ENCODE results near the gene MTA2. TPM values are rescaled to one million over a fixed set of nuclear protein-coding genes. Genes with fewer than 3 reads are reported as not detected.

The MTA2 gene
- total and polyA plus RNA-seq, 2 of the 8 experiments (the other 6 are each of a cell fraction or from before 2014, with no cell fraction given) = 25.7 to 114 TPM

DNA sequence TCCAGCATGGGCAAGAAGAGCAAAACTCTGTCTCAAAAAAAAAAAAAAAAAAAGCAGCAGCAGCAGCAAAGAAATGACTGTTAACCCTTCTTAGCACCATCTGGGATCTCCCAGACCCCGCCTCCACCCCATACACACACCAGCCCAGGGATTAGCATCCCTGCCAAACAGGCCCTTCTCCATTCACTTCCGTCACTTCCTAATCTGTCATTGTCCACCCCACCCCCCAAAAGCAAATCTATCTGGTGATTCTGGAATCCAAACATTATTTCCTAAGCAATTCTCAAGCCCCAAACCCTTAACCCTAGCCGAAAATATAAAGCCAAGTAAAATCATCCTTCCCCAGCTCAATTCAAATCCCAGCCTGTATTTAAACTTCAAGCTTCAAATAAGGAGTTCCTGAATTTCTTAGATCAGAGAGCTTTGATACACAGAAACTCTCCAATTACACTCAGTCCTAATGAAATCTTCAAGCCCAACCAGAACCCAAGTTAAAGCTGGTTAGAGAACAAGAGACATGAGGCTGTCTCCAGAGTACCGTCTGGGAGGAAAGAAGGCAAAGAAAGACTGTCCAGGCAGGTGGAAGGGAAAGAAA, 49.1 kb downstream of the MTA2 start:
- 47% methylated on average over 4 of the region's 4 CpGs; no CpG with 5 or more reads in 1 of the 2 experiments for WGBS, 2 experiments (ENCODE audit: extremely low coverage in 1 of 2, insufficient coverage in 1 of 2, insufficient read length in 1 of 2, insufficient replicate concordance in 2 of 2, low coverage in 1 of 2, low lambda C conversion rate in 2 of 2, missing lambda C conversion rate in 1 of 2)
- CTCF ChIA-PET (ENCODE audit: partially characterized antibody) = interaction anchor here (0.6 to 10.9 kb wide), 16 partner anchors 8 to 470 kb away, joined by 3 to 161 read pairs (median 4); no protein-coding TSS in a partner anchor
- Histone ChIP-seq H2AFZ (ENCODE audit: low read length) (no peak overlapping the region), H3K9ac (replicated peaks in 1 of 4; ENCODE audit: extremely low read depth in 1 of 4, low read depth in 3 of 4, low read length in 3 of 4) (peak overlapping the region in 3 of 4 experiments; percentile 26 to 72 (median 70); a peak in 4 of 7 replicates), H3K9me3 (ENCODE audit: insufficient read depth in 2 of 2, low read depth in 1 of 2, low read length in 1 of 2) (no peaks in the 10 kb centered on the region), H2BK12ac (ENCODE audit: low read depth, low read length) (peak overlapping the region; percentile 93; the same call in 1 of the 2 replicates), H4K20me1 (replicated peaks in 1 of 2; ENCODE audit: control insufficient read depth in 1 of 2, insufficient read depth in 2 of 2, low read length in 2 of 2) (peaks cover 5 to 16% of the 10 kb centered on the region in 2 experiments), H4K5ac (ENCODE audit: insufficient read length, low read depth, low read length) (peak overlapping the region; percentile 8), H2BK20ac (ENCODE audit: low read length) (peak overlapping the region; percentile 87; the same call in 1 of the 2 replicates), H3K4me1 (replicated peaks in 1 of 4; ENCODE audit: control insufficient read depth in 3 of 4, insufficient read depth in 4 of 4, low read length in 3 of 4) (peaks cover 25 to 51% (median 34%) of the 10 kb centered on the region in 4 experiments), H3K23me2 (ENCODE audit: low read depth, low read length) (peaks cover 2% of the 10 kb centered on the region; the same call in 1 of the 2 replicates), H3K18ac (ENCODE audit: extremely low read depth, low read length) (peak overlapping the region; percentile 84), H3K79me2 (ENCODE audit: control insufficient read depth in 1 of 2, insufficient read depth in 2 of 2, low read length in 2 of 2) (no peaks in the 10 kb centered on the region), H3K4ac (replicated peaks; ENCODE audit: insufficient read length, low read depth, low read length) (peak overlapping the region; percentile 82), H3K4me3 (ENCODE audit: extremely low read depth in 1 of 4, insufficient read depth in 2 of 4, low read depth in 3 of 4, low read length in 4 of 4) (peak overlapping the region; percentile 4 to 36 (median 26); a peak in 4 of 8 replicates), H3K36me3 (ENCODE audit: control insufficient read depth in 2 of 4, insufficient read depth in 4 of 4, low read length in 3 of 4) (peaks cover 0 to 7% (median 4%) of the 10 kb centered on the region in 4 experiments; a peak in 5 of 8 replicates), H4K91ac (replicated peaks; ENCODE audit: insufficient read length, low read length) (no peak overlapping the region), H3K14ac (ENCODE audit: insufficient read length) (no peak overlapping the region), H2BK5ac (ENCODE audit: low read depth, low read length) (peak overlapping the region; percentile 77; the same call in 1 of the 2 replicates), H3K27me3 (replicated peaks in 1 of 4; ENCODE audit: control insufficient read depth in 3 of 4, extremely low read depth in 1 of 4, insufficient read depth in 3 of 4, low read length in 3 of 4) (peaks cover 3 to 19% (median 17%) of the 10 kb centered on the region in 4 experiments), H3K23ac (ENCODE audit: insufficient read length) (no peak overlapping the region), H3K56ac (replicated peaks; ENCODE audit: insufficient read length, low read depth, low read length) (no peak overlapping the region), H3K4me2 (ENCODE audit: insufficient read depth in 1 of 2, low read depth in 2 of 2, low read length in 2 of 2) (peak overlapping the region; percentile 65 to 96), H2AK5ac (ENCODE audit: low read depth, low read length) (peak overlapping the region; percentile 94), H3K27ac (ENCODE audit: low read depth, low read length) (peak overlapping the region; percentile 91), H2BK120ac (replicated peaks; ENCODE audit: low read depth, low read length) (peak overlapping the region; percentile 17), H3K79me1 (ENCODE audit: low read depth, low read length) (0 out of 2 replicates have a peak, but pooled peaks cover 3% of the 10 kb centered on the region), H2BK15ac (ENCODE audit: low read length) (no peak overlapping the region), H4K8ac (ENCODE audit: extremely low read depth, insufficient read depth, low read length) (no peak overlapping the region)
- FAIRE-seq (no peak), DNase-seq (ENCODE audit: low read depth in 1 of 2, low spot score in 2 of 2) (no peak)
- 0 out of 2 replicates have a peak, but pooled peaks have one; percentile 17 for TF ChIP-seq CREB1 (IDR thresholded peaks at IDR 0.05)
- TF ChIP-seq EGR1 (IDR thresholded peaks at IDR 0.05; ENCODE audit: borderline replicate concordance, low read depth, low read length) = no peak
- peak; percentile 75 for TF ChIP-seq SP1 (IDR thresholded peaks at IDR 0.05; ENCODE audit: low read depth, low read length)
- POLR2A ChIA-PET (ENCODE audit: partially characterized antibody) = interaction anchor here (0.6 to 20.3 kb wide), 23 partner anchors 10 to 289 kb away, joined by 3 to 336 read pairs (median 4); partner anchors contain the start of genes B3GAT3, C11orf98, CSKMT and EEF1G

All from H1 (cell line).